ENCODE results near the gene ZNF415.
"Not testable (repeated sequence)": the region's sequence is repeated elsewhere in the genome, so short reads cannot be mapped to it uniquely, and the experiment has no call there.

ZNF415 gene

DNA sequence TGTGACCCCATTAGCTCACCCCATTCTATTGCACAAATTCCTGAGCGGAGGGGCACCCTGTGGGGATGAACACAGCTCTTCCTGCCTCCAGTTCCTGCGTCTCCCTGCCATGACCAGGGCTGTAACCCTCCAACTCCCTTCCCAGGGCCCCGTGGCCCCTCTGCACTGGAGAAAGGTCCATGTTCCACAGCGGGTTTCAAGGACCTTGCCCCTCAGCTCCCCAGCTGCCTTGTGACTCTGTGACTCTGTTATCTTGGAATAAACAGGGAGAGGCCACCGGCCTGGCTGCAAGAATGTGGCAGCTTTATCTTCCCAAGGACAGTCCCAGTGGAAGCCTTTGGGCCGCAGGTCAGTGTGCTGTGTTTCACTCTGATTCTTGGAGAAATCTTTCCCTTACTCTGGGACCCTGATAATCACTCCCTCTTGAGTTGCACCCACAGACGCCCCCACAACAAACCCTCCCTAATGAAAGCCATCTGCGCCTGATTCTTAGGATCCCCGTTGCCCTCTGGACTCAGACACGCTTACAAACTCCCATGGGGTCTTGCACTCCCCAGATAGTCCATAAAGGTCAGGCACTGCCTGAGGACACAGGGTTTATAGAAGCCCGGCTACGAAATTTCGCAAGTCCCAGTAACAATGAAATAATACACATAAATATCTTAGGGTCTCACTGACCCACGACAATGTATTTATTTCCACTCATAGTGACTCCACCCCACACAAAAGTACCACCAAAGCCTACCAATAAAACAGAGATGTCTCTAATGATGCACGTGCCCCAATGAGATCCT is 5.8 kb downstream of the ZNF415 start:
- H3K4me3 Mint-ChIP-seq; H3K27ac Mint-ChIP-seq; H3K4me1 Mint-ChIP-seq; ATAC-seq; H3K36me3 Mint-ChIP-seq; DNase-seq (ENCODE audit: low spot score in 2 of 2): not testable (repeated sequence)
- H3K9me3 Mint-ChIP-seq = peaks cover 21% of the 10 kb centered on the region

DNA sequence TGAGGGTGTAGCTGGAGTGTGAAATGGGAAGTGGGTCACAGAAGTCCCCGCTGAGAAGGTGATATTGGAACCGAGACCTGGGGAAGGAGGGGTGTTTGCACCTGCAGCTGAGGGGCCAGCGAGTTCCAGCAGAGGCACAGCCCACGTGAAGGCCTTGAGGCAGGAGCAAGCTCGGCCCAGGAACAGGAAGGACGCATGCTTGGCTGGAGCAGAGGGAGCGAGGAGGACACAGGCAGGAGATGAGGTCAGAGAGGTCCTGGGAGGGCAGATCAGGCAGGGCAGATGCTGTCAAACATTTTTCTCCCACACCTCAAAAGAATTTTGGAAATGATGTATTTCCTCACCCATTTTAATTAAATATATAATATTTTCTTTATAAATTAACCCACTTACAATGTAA is 9.3 kb downstream of the ZNF415 start:
- H3K27ac Mint-ChIP-seq = peak overlapping the region; percentile 15
- DNase-seq (ENCODE audit: low spot score in 2 of 2) (no peak), ATAC-seq (no peak)
- peaks cover 17% of the 10 kb centered on the region for H3K9me3 Mint-ChIP-seq
- H3K4me3 Mint-ChIP-seq = no peak overlapping the region
- H3K4me1 Mint-ChIP-seq = no peaks in the 10 kb centered on the region
- H3K36me3 Mint-ChIP-seq = no peaks in the 10 kb centered on the region

DNA sequence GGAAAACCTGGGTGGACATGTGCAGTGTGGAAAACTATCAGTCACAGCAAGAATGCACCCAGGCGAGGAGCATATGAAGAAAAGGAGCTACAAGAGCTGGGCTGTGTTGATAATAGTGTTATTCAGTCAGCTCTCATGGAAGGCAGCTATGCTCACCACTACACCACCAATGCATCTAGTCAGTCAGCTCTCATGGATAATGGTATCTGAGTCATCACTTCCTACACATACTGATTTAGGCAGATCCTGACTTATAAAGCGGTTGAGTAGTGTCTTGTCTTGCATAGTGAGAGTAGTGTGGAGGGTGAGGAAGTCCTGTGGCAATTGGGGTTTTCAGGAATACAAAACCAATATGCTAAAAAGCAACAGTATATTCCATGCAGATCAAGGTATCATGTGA is 20.4 kb downstream of the ZNF415 start:
- DNase-seq (ENCODE audit: low spot score in 2 of 2) (no peak), ATAC-seq (no peak)
- Mint-ChIP-seq H3K4me1 (no peaks in the 10 kb centered on the region), H3K36me3 (no peaks in the 10 kb centered on the region), H3K9me3 (peaks cover 18% of the 10 kb centered on the region), H3K4me3 (no peak overlapping the region), H3K27ac (no peak overlapping the region)

DNA sequence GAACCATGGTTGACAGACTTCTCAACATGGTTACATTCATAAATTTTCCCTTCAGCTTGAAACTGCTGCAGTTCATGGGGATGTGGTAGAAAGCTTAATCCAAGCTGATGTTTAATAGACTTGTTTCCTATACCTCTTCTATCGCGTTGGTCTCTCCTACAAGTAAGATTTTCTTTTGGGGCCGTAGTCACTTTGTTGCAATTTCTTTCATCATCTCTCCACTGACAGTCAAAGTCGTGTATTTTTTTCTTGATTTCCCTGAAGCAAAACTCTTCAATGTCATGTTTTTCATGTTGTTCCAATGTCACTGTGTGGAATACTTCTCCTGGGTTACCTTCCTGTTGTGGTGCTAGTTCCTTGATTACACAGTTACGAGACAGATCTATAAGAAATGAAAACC is 23.2 kb downstream of the ZNF415 start:
- H3K4me3 Mint-ChIP-seq = no peak overlapping the region
- peaks cover 11% of the 10 kb centered on the region for H3K9me3 Mint-ChIP-seq

DNA sequence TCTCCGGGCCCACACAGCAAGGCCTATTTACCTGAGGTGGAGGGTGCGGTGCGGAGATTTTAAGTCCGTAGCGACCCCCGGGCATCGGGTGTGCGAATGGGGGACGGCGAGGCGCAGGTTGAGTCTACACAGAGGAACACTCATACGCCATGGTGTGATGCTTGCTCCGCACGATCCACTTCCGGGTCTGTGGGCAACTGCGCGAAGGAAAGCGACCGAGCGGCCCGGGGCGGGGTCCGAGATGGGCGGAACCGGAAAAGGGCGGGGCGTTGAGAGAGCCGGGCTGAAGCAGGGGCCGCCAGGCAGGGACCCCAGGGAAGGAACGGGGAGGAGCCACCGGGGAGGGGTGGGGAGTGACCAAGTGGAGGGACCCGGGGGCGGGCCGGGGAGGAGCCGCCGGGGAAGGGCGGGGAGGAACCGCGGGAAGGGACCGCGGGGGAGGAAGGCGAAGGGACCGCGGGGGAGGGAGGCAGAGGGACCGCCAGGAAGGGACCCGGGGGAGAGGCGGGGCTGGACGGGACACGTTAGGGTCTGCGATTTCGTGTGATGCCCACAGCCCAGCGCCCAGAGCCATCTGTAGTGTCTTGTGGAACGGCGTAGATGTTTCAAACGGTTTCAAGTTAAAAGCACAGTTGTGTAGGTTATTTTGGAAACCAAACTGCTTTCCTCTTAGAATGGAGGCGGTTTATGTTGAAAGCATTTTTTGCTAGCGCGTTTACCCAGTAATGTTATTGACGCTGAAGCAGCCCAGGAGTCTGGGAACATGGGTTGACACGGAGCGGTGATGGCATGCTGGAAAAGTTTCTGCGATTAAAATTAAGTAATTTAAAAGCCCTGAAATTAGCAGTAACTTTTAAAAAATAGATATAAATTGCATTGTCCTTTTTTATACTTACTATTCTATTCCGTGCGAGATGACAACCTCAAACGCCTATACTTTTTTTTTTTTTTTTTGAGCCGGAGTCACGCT is 29.2 kb downstream of the ZNF415 start, which contains the start of gene ZNF160:
ZNF160 (minus strand) TSS at position 189 of the 970 bp plus-strand sequence. CDS start 17,146 bp downstream, outside the sequence.
- peaks cover 21% of the 10 kb centered on the region for H3K4me1 Mint-ChIP-seq
- H3K27ac Mint-ChIP-seq = peak within 1 kb of the TSS; percentile 93
- peak within 1 kb of the TSS; percentile 85 for H3K4me3 Mint-ChIP-seq
- peak; percentile 95 to 99 for DNase-seq (ENCODE audit: low spot score in 2 of 2)
- peak; percentile 97 for ATAC-seq
- H3K36me3 Mint-ChIP-seq = peaks cover 39% of the 10 kb centered on the region
- no peaks in the 10 kb centered on the region for H3K9me3 Mint-ChIP-seq

More for the DNA sequence above, 23.2 kb downstream of the ZNF415 start:
- DNase-seq (ENCODE audit: low spot score in 2 of 2) = no peak
- no peaks in the 10 kb centered on the region for H3K36me3 Mint-ChIP-seq
- no peak overlapping the region for H3K27ac Mint-ChIP-seq
- H3K4me1 Mint-ChIP-seq = no peaks in the 10 kb centered on the region
- ATAC-seq = no peak

DNA sequence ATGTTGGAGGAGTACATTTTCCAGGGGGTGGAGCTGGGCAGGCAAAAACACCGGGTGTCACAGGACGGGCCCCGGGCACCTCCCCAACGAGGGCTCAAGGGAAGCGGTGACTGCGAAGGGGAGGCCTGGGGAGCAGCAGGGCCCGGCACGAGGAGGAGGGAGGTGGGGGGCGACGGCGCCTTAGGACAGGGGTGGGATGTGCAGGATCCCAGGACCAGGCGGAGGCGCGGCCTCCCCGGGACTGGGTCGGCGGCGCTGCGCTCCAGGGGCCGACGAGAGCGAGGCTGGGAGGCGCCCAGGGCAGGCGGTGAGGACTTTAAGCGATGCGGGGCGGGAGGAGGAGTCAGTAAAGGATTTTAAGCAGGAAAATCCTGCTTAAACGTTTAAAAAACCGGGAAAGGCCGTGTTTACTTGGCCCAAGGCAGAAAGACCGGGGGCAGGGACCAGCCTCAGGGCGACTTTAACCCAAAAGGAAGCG is 29.9 kb downstream of the ZNF415 start:
- peaks cover 27% of the 10 kb centered on the region for H3K4me1 Mint-ChIP-seq
- H3K4me3 Mint-ChIP-seq = peak overlapping the region; percentile 85
- DNase-seq (ENCODE audit: low spot score in 2 of 2) = peak in 1 of 2 donors; percentile 13
- H3K9me3 Mint-ChIP-seq = no peaks in the 10 kb centered on the region
- peak overlapping the region; percentile 93 for H3K27ac Mint-ChIP-seq
- peak; percentile 39 for ATAC-seq
- peaks cover 45% of the 10 kb centered on the region for H3K36me3 Mint-ChIP-seq

DNA sequence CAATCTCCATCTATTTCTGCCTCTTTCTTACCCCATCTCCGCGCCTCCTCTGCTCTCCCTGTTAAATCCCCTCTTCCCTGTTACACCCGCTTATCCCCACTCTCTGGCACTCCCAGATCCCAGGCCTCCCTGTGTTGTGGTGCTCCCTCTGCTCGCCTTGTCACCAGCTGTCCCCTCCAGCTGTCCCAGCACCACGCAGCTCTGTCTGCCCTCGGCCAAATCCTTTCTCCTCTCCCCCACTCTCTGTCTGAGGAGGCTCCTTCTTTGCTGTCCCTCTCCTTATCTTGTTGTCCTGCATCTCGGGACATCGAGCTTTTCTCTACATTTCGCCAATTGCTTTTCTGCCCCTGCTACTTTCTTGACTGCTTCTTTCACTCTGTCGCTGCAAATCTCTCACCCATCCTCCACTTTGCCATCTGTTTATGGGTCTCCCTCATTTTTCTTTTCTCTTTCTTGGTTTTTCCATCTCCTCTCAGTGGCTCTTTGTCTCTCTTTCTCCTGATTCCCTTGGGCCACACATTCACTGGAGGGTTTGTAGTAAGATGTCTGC is 30.4 kb downstream of the ZNF415 start:
- DNase-seq (ENCODE audit: low spot score in 2 of 2) (no peak), ATAC-seq (no peak)
- no peaks in the 10 kb centered on the region for H3K9me3 Mint-ChIP-seq
- peaks cover 32% of the 10 kb centered on the region for H3K4me1 Mint-ChIP-seq
- peaks cover 51% of the 10 kb centered on the region for H3K36me3 Mint-ChIP-seq
- peak overlapping the region; percentile 85 for H3K4me3 Mint-ChIP-seq
- H3K27ac Mint-ChIP-seq = peak overlapping the region; percentile 93

DNA sequence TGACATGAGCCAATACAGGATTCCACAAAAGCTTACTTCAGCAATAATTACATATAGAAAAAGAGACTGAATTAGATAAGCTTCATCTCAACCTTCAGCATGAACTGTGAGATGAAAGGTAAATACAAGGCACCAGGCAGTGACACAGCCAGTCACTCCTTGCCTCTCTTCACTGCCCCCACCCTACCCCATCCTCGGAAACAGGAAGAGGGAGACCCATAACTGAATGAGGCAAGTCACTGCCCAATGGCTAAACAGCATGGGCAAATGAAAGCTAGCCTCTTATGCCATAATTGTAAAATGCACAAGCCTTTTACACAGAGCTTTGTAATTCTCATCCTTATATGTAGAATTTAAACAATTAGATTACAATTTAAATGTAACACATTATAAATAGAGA is 31.2 kb downstream of the ZNF415 start:
- DNase-seq (ENCODE audit: low spot score in 2 of 2) = no peak
- peak overlapping the region; percentile 93 for H3K27ac Mint-ChIP-seq
- ATAC-seq = no peak
- peaks cover 54% of the 10 kb centered on the region for H3K36me3 Mint-ChIP-seq
- peaks cover 35% of the 10 kb centered on the region for H3K4me1 Mint-ChIP-seq
- H3K9me3 Mint-ChIP-seq = no peaks in the 10 kb centered on the region
- H3K4me3 Mint-ChIP-seq = peak overlapping the region; percentile 85

DNA sequence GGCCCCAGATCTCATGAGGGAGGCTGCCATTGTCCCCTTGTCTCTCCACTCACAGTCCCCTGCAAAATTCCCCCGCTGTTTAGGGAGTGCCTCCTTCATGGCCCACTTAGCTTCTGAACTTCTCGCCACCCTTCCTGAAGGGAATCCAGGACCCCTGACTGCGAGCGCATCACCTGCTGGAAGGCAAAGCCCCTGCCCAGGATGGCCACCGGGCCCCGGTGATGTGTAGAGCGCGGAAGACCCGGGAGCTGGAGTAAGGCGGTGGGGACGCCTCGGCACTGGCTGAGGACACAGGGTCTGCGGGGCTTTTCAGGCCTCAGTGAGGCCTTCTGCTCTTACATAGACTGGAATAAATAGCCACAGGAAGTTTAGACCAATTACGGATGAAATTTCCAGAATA is 34.1 kb downstream of the ZNF415 start:
- not testable (repeated sequence) for ATAC-seq; DNase-seq (ENCODE audit: low spot score in 2 of 2); H3K4me3 Mint-ChIP-seq; H3K9me3 Mint-ChIP-seq
- H3K27ac Mint-ChIP-seq = peak overlapping the region; percentile 57
- H3K4me1 Mint-ChIP-seq = peaks cover 41% of the 10 kb centered on the region
- H3K36me3 Mint-ChIP-seq = peaks cover 77% of the 10 kb centered on the region

DNA sequence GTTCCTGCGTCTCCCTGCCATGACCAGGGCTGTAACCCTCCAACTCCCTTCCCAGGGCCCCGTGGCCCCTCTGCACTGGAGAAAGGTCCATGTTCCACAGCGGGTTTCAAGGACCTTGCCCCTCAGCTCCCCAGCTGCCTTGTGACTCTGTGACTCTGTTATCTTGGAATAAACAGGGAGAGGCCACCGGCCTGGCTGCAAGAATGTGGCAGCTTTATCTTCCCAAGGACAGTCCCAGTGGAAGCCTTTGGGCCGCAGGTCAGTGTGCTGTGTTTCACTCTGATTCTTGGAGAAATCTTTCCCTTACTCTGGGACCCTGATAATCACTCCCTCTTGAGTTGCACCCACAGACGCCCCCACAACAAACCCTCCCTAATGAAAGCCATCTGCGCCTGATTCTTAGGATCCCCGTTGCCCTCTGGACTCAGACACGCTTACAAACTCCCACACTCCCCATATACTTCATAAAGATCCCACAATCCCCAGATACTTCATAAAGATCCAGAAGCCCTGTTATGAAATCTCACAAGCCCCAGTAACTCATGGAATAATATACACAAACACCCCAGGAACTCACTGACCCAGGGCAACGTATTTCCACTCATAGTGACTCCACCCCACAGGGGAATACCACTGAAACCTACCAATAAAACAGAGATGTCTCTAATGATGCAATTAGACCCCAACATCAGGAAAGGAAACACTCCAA is 35.6 kb downstream of the ZNF415 start:
- ATAC-seq; H3K4me3 Mint-ChIP-seq; DNase-seq (ENCODE audit: low spot score in 2 of 2); H3K27ac Mint-ChIP-seq; H3K9me3 Mint-ChIP-seq: not testable (repeated sequence)
- peaks cover 80% of the 10 kb centered on the region for H3K36me3 Mint-ChIP-seq
- peaks cover 34% of the 10 kb centered on the region for H3K4me1 Mint-ChIP-seq

DNA sequence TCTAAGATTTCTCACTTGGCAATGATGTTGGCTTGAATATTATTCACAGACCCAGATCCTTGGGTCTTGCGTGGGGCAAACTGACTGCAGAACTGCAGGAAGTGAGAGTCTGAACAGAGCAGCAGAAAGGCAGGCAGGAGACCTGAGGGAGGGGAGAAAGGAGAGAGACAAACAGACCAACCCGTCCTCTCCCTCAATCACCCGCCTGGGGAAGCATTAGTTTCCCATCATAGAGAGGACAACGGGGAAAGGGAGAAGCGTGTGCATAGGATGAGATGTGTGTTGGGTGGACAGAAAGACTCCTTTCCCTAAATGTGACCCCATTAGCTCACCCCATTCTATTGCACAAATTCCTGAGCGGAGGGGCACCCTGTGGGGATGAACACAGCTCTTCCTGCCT is 36.1 kb downstream of the ZNF415 start:
- peaks cover 28% of the 10 kb centered on the region for H3K4me1 Mint-ChIP-seq
- H3K36me3 Mint-ChIP-seq = peaks cover 80% of the 10 kb centered on the region
- DNase-seq (ENCODE audit: low spot score in 2 of 2); H3K27ac Mint-ChIP-seq; H3K9me3 Mint-ChIP-seq; H3K4me3 Mint-ChIP-seq; ATAC-seq: not testable (repeated sequence)

DNA sequence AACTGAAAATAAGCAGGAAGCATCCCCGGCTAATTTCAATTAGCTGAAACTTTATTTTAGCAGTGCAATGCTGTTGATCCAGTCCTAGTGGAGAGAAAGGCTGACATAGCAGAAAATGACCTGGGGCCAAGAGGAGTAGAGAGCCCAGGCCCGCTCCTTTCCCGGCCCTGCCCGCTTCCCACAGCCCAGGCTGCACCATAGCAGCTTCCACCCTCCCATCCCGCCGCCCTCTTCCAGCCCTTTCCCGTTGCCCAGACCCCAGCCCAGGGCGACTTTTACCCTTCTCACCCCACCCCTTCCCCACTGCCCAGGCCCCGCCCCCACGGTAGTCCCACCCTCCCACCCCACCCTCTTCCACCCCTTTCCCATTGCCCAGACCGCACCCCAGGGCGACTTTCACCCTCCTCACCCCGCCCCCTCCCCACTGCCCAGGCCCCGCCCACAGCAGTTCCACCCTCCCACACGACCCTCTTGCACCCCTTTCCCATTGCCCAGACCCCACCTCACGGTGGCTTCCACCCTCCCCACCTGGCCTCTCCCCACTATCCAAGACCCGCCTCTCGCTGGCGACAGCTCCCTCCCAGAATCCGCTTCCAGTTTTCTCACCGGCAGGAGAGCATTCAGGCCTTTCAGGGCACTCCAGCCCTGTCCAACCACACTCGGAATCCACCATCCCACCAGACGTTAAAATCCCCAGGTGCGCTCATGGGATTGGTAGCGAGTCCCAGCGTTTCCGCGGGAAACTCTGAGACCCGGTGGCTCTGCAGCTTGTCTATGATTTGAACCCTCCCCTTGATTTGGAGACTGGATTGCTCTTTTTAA is 37.7 kb downstream of the ZNF415 start:
- Mint-ChIP-seq H3K9me3 (no peaks in the 10 kb centered on the region), H3K27ac (no peak overlapping the region), H3K36me3 (peaks cover 87% of the 10 kb centered on the region), H3K4me3 (no peak overlapping the region), H3K4me1 (peaks cover 34% of the 10 kb centered on the region)
- ATAC-seq (no peak), DNase-seq (ENCODE audit: low spot score in 2 of 2) (no peak)

DNA sequence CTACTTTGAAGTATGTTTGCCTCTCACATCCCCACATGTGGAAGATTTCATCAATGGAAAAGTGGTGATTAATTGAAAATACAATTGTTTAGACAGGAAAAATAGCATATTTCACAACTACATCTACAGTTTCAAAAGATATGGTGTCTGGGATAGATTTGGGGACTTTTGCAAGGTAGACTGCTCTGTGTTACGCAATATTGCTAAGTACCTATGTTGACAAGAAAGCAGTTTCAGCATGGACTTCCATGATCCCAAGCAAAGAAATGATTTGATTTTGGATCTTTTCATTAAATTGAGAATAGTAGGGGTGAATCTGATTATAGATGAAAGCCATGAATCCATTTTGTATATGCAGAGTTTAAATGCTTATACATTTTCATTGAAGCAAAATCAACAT is 40.0 kb downstream of the ZNF415 start:
- Mint-ChIP-seq H3K9me3 (no peaks in the 10 kb centered on the region), H3K4me1 (peaks cover 29% of the 10 kb centered on the region), H3K27ac (no peak overlapping the region), H3K36me3 (peaks cover 88% of the 10 kb centered on the region), H3K4me3 (no peak overlapping the region)
- DNase-seq (ENCODE audit: low spot score in 2 of 2) (no peak), ATAC-seq (no peak)

All from stimulated activated effector memory CD8-positive, alpha-beta T cell treated with anti-CD3 and anti-CD28 coated beads, Interleukin-12 subunit alpha, Interleukin-12 subunit beta, amount 100 ng/mL, for 72 hours (primary cell).